Ovary (tissue), 9 donors: Measurements from ENCODE around the gene SNCA. TPM values are rescaled to one million over a fixed set of nuclear protein-coding genes. Genes with fewer than 3 reads are reported as not detected.

Source experiments
- DNase-seq, 5 donors: peaks; one replicate each; pipeline ENCODE4 v3.0.0-alpha.2; 2019 to 2020
- H3K27ac ChIP-seq, 2 donors: fragments of 200-600 bp; one replicate each; pipeline versions ENCODE4 v1.5.1 to v1.8.0; 2019 to 2022
- H3K27me3 ChIP-seq: fragments of 200-600 bp; one replicate; pipeline ENCODE4 v1.8.0; 2022
- H3K36me3 ChIP-seq: fragments of 200-600 bp; sonication (generic); one replicate; pipeline ENCODE4 v1.5.1; 2019
- H3K4me1 ChIP-seq: one replicate; pipeline ENCODE4 v1.8.1; 2013; ENCODE audit warnings: mild to moderate bottlenecking, moderate library complexity; ENCODE audit not compliant: insufficient read depth
- H3K4me3 ChIP-seq: fragments of 200-600 bp; sonication (generic); one replicate; pipeline ENCODE4 v1.5.1; 2017
- H3K9me3 ChIP-seq, 2 donors: fragments of 200-600 bp in 1 of 2; sonication (generic) in 1 of 2; one replicate each; pipeline versions ENCODE4 v1.5.1 to v1.8.1; 2013 to 2019; ENCODE audit warnings: mild to moderate bottlenecking in 1 of 2, moderate library complexity in 1 of 2
- CTCF ChIP-seq, 3 donors: fragments of 450-650 bp in 2 of 3; fragments of 200-600 bp in 1 of 3; IDR thresholded peaks; one replicate each; pipeline versions ENCODE4 v1.5.1 to v1.8.0; 2016 to 2022; ENCODE audit warnings: antibody characterized with exemption in 3 of 3, mild to moderate bottlenecking in 1 of 3
- EP300 ChIP-seq: sonication (generic); formaldehyde crosslinking; IDR thresholded peaks from one replicate; pipeline ENCODE4 v1.6.1; 2017; ENCODE audit warnings: antibody characterized with exemption
- POLR2A ChIP-seq: fragments of 450-650 bp; IDR thresholded peaks from one replicate; pipeline ENCODE4 v1.6.1; 2017; ENCODE audit warnings: antibody characterized with exemption, mild to moderate bottlenecking, moderate library complexity
- whole genome bisulfite sequencing, 3 donors: extraction: QIAGEN DNeasy Blood & Tissue Kit in 1 of 3; methylation state at CpG; one replicate each; pipeline versions ENCODE4 v1.1.5 to v1.1.7; 2013 to 2017; 5-methylcytosine and 5-hydroxymethylcytosine counted together
- intact Hi-C, 4 donors: fragments of 100-400 bp; cut with DNase I; formaldehyde crosslinking; loops; one replicate each; pipeline versions ENCODE4 v1.11.0 to v1.15.1; 2022 to 2023
- polyA plus RNA-seq, 2 donors: library from polyadenylated mRNA; stranded (reverse); fragments of 200-250 nt in 1 of 2; fragments of 350-450 nt in 1 of 2; fragmentation: Illumina TruSeq in 1 of 2; extraction: RNeasy Lipid Tissue Mini Kit (QIAGEN cat#74804) in 1 of 2; gene quantifications; one replicate each; pipeline ENCODE4 v1.2.3, GENCODE V29; 2013 to 2014
- total RNA-seq, 7 donors: library from RNA; depleted of rRNA in 2 of 7; stranded (reverse); fragments of >200 nt in 2 of 7; fragmentation: NEBNext Ultra II Directional in 3 of 7; extraction: Animal tissue kit (Norgen Biotek cat#: 25700) in 3 of 7; gene quantifications; one replicate each; pipeline versions ENCODE4 v1.1.0 to v1.2.4, GENCODE V29; 2016 to 2023
- donor health status: DM: no; HTN: no; CAD: no; lungs with moderate emphysema.
- donor health status: DM: no; HTN: no; CAD: no.
- donor health status: Bipolar disorder and iron deficiency.
- donor health status: DM: yes; HTN: yes; CAD: no.
- donor health status: DM: no; HTN: no; CAD: no.
- donor health status: DM: yes; HTN: yes; CAD: no.

The SNCA gene
- total and polyA plus RNA-seq, 9 donors: 7.6 to 69.8 (median 24.4) TPM

DNA sequence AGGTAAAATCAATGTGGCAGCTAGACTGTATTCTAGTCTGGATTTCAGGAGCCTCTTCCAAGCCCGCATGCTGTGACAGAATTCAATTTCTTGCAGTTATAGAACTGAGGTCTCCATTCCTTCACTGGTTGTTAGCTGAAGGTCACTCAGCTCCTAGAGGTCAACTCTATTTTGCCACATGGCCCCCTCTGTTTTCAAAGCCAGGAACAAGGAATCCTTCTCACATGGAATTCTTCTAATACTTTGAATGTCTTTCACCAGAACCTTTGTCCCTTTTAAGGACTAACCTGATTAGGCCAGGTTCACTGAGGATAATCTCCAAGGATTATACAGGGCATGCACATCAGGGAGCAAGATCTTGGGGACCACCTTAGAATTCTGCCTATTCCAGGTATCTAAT is 34.2 kb upstream of the SNCA start:
- Histone ChIP-seq H3K27me3 (no peaks in the 10 kb centered on the region), H3K4me3 (no peak overlapping the region), H3K27ac (no peak overlapping the region), H3K4me1 (no peaks in the 10 kb centered on the region), H3K9me3 (no peaks in the 10 kb centered on the region), H3K36me3 (no peaks in the 10 kb centered on the region)
- 91 to 97% (median 96%) methylated on average over 1 of the region's 1 CpG for WGBS, 3 donors
- no peak for DNase-seq
- intact Hi-C loops: no loop called here
- no peak for TF ChIP-seq EP300
- no peak for TF ChIP-seq POLR2A
- no peak for TF ChIP-seq CTCF (IDR thresholded peaks at IDR 0.05)

- no peak for DNase-seq
Measured at GRCh38 chr4:89868999-89869589, 32.1 kb upstream of the SNCA start.

GRCh38 chr4:89868276-89868675 is 31.3 kb upstream of the SNCA start:
- DNase-seq: no peak
- Histone ChIP-seq H3K4me1 (no peaks in the 10 kb centered on the region), H3K27me3 (no peaks in the 10 kb centered on the region), H3K4me3 (no peak overlapping the region), H3K9me3 (no peaks in the 10 kb centered on the region), H3K27ac (no peak overlapping the region), H3K36me3 (no peaks in the 10 kb centered on the region)
- no peak for TF ChIP-seq EP300
- no peak for TF ChIP-seq CTCF (IDR thresholded peaks at IDR 0.05)
- no peak for TF ChIP-seq POLR2A
- intact Hi-C loops: loop anchor here in 2 of 4 donors (5.0 to 10.0 kb wide), 2 partner anchors 203 to 211 kb away; no protein-coding TSS in a partner anchor

More at GRCh38 chr4:89868999-89869589, 32.1 kb upstream of the SNCA start:
- Histone ChIP-seq H3K9me3 (no peaks in the 10 kb centered on the region), H3K27me3 (no peaks in the 10 kb centered on the region), H3K27ac (no peak overlapping the region), H3K36me3 (no peaks in the 10 kb centered on the region), H3K4me1 (no peaks in the 10 kb centered on the region), H3K4me3 (no peak overlapping the region)
- intact Hi-C loops: loop anchor here in 2 of 4 donors (5.0 to 10.0 kb wide), 2 partner anchors 204 to 212 kb away; no protein-coding TSS in a partner anchor
- TF ChIP-seq EP300 (no peak), POLR2A (no peak), CTCF (IDR thresholded peaks at IDR 0.05) (no peak)
- WGBS, 3 donors: 49 to 53% (median 51%) methylated on average over 2 of the region's 2 CpGs

DNA sequence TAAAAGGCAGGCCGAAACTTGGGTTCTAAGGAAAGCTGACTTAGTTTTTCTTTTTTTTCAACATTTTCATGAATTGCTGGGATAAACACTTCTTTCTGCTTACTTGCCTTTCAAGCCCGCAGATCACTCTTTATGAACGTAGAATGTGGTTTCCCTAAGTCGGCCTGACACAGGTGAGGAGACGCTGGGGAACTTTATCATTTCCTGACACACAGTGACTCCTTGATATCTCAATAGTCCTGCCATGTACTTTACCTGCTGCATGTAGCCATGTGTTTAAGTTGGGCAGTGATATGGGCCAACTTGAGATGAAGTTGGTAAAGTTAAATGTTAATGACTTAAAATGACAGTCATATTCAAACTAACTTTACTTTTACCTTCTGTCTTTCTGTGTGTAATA is 26.6 kb upstream of the SNCA start:
- WGBS, 3 donors: 81 to 91% (median 86%) methylated on average over 5 of the region's 5 CpGs
- Histone ChIP-seq H3K27ac (no peak overlapping the region), H3K9me3 (no peaks in the 10 kb centered on the region), H3K4me3 (no peak overlapping the region), H3K36me3 (no peaks in the 10 kb centered on the region), H3K4me1 (no peaks in the 10 kb centered on the region), H3K27me3 (no peaks in the 10 kb centered on the region)
- intact Hi-C loops: loop anchor here in 1 of 4 donors (10.0 kb wide), 1 partner anchor 199 kb away; no protein-coding TSS in a partner anchor
- TF ChIP-seq EP300 (no peak), CTCF (IDR thresholded peaks at IDR 0.05) (no peak), POLR2A (no peak)
- no peak for DNase-seq
